CMK (cell line): ENCODE measurements around the gene TRMT1L.

ENCODE experiments used
- DNase-seq: peaks from one replicate; pipeline ENCODE4 v3.0.0-alpha.2; 2010; ENCODE audit warnings: low read depth

Gene TRMT1L

GRCh38 chr1:185129708-185130107 is 27.0 kb downstream of the TRMT1L start:
- DNase-seq = no peak

- no peak for DNase-seq
Observed at GRCh38 chr1:185112356-185112755, 44.4 kb downstream of the TRMT1L start.

- no peak for DNase-seq
Observed at GRCh38 chr1:185111873-185112272, 44.9 kb downstream of the TRMT1L start.

- no peak for DNase-seq
Observed at GRCh38 chr1:185110145-185110544, 46.6 kb downstream of the TRMT1L start.

GRCh38 chr1:185108321-185108720 is 48.4 kb downstream of the TRMT1L start:
- DNase-seq = peak; percentile 11

- no peak for DNase-seq
Observed at GRCh38 chr1:185105121-185105520, 51.6 kb downstream of the TRMT1L start.

GRCh38 chr1:185104083-185104482 is 52.7 kb downstream of the TRMT1L start:
- DNase-seq = no peak

GRCh38 chr1:185096531-185096930 is 60.2 kb downstream of the TRMT1L start:
- DNase-seq = no peak

- no peak for DNase-seq
Observed at GRCh38 chr1:185094761-185095160, 62.0 kb downstream of the TRMT1L start.

GRCh38 chr1:185091480-185091879 is 65.3 kb downstream of the TRMT1L start:
- DNase-seq = no peak

GRCh38 chr1:185087746-185088145 is 69.0 kb downstream of the TRMT1L start:
- DNase-seq = no peak

GRCh38 chr1:185087101-185087500 is 69.7 kb downstream of the TRMT1L start:
- DNase-seq = no peak

GRCh38 chr1:185083818-185084217 is 72.9 kb downstream of the TRMT1L start:
- no peak for DNase-seq

GRCh38 chr1:185080422-185080821 is 76.3 kb downstream of the TRMT1L start:
- DNase-seq = no peak

GRCh38 chr1:185077374-185077773 is 79.4 kb downstream of the TRMT1L start:
- DNase-seq = no peak

- no peak for DNase-seq
Observed at GRCh38 chr1:185075476-185075875, 81.3 kb downstream of the TRMT1L start.

- no peak for DNase-seq
Observed at GRCh38 chr1:185074307-185074706, 82.4 kb downstream of the TRMT1L start.

- no peak for DNase-seq
Observed at GRCh38 chr1:185073725-185074124, 83.0 kb downstream of the TRMT1L start.

GRCh38 chr1:185070051-185070450 is 86.7 kb downstream of the TRMT1L start:
- DNase-seq = no peak

GRCh38 chr1:185069202-185069772 is 87.5 kb downstream of the TRMT1L start:
- DNase-seq = no peak

GRCh38 chr1:185068341-185068740 is 88.4 kb downstream of the TRMT1L start:
- DNase-seq = no peak
